Measurements from ENCODE around the gene PRPF6.
A peak's percentile ranks its signal among the peaks of the same experiment; 100 is the strongest.
"Not testable (repeated sequence)": the region's sequence is repeated elsewhere in the genome, so short reads cannot be mapped to it uniquely, and the experiment has no call there.

PRPF6 gene

DNA sequence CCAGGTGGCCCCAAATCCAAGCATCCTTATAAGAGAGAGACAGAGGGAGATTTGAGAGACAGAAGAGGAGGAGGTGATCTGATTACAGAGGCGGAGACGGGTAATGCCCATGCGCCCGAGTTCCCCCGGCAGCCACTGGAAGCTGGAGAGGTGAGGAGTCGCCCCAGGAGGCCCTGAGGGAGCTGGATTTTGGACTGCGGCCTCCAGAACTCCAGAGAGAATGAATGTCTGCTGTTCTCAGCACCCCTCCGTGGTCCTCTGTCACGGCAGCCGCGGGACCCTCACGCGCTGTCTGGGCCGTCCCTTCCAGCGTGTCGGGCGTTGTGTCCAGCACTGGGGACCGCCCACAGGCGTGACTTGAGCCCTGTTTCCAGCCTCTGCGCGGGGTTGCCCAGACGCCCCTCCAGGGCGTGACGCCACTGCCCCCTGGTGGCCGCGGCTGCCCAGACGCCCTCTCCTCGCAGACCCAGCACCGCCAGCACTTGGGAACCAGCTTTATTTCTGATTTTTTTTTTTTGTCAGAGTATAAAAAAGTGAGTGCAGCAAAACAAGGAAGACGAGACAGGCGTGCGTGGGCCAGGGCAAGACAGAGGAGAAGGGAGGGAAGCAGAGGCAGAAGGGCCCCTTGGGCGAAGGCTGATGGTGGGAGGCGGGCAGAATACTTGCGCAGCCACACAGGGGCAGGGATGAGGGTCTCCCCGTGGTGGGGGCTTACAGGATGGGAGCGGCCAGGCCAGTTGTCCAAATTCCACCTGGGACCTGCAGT is 7.1 kb upstream of the PRPF6 start:
- DNase-seq, result no peak

DNA sequence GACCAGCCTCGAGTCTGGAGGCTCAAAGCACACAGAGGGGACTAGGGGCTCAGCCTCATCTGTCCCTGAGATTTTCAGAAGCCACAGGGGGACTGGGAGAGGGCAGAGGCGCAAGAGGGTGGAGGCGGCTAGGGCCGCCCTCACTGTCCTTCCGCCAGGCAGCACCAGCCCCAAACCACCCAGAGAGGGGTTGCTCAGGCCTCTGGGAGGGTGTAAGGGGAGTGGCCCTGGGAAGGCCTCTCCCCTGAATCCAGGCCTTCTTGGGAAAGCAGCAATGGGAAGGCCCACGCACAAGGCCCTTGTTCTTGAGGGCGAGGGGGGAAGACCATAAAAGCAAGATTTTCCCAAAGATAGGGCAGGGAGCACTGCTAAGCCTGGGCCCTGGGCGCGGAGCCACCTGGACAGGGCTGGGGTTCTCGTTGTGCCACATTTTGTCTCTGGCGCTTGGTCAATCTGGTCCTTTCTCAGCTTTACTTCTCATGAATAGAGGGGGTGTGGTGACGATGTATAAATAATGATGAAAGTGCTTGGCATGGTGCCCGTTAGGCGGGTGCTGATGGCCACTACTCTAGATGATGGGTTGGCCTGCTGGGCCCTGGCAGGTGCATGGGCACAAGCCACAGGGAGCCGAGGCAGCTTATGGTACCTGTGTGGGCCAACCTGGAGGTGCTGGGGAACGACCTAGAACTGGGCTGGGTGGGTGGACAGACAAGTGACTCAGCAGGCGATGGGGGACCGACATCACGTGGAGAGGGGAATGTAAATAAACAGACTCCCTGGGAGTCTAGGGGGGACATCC is 6.3 kb upstream of the PRPF6 start:
- no peak for DNase-seq

- DNase-seq, result not testable (repeated sequence)
Measured at GRCh38 chr20:63976511-63976910, 4.4 kb upstream of the PRPF6 start.

- DNase-seq, result no peak
Measured at GRCh38 chr20:63976980-63977738, 3.8 kb upstream of the PRPF6 start.

GRCh38 chr20:63977739-63978276 is 3.1 kb upstream of the PRPF6 start:
- no peak for DNase-seq

DNA sequence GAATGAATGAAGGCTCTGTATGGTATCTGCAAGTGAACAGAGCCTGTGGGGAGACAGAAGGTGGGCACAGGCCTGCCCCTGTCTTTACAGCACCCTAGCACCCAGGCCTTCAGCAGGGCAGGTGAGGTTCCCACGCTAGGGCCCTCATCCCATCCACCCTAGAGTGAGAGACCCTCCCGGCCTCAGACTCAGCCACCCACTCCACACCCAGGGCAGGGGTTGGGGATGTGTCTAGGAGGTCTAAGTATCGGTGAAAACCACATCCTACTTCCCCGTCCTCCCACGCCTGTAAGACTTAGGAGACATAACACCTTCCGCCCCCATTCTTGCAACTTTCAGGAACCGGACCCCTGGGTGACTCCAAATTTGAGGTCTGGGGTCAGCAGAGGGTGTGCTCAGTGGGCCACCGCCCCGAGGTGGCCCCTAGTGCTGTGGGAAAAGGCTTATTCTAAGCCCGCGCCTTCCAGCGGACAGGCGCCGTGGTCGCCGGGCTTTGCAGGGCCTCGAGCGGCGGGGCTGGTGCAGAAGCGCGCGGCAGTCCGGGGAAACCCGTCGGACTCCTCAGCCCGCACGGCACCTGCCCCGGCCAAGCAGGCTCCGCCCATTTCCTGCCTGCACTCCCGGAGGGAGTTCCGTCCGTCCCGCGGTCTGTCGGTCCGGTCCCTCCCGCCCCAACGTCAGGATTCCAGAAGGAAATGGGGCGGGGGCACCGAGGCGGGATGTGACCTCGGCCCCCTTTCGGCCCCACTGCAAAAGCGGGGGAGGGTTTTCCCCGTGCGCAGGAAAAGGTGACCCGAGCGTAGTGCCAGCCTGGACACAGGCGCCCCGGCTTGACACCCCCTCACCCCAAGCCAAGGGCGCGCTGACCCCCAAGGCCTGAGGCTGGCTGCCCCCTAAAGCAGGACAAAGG is 2.4 kb upstream of the PRPF6 start:
- no peak for DNase-seq

GRCh38 chr20:63979229-63979556 is 1.7 kb upstream of the PRPF6 start:
- DNase-seq, result no peak

GRCh38 chr20:63979557-63980316 is 1.2 kb upstream of the PRPF6 start, which contains the start of gene SAMD10:
Gene SAMD10 (minus strand): TSS chr20:63979642. CDS start chr20:63979467, 175 bp downstream.
- DNase-seq, result peak; percentile 76

DNA sequence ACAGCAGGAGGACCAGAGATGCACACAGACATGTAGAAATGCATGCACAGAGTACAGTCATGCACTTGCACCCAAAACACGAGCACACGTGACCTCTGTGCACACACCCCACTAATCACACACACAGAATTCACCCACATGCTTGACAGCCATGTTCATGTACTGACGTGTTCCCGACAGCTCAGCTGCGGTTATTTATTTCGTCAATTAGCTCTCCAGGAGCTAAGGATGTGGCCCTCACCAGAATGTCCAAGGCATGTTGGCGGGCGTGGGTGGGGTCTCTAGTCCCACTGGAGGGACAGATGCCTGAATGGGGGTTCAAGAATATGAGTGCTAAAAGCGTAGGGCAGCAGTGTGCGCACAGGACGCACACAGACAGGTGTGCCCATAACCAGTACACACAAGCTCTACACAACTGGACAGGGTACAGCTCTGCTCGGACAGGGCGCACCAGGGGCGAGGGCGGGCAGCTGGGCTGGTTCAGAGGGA is 571 bp upstream of the PRPF6 start:
- peak; percentile 12 for DNase-seq

GRCh38 chr20:63982937-63983336 is 2.0 kb downstream of the PRPF6 start:
- no peak for DNase-seq

GRCh38 chr20:64000906-64001305 is 20.0 kb downstream of the PRPF6 start:
- DNase-seq, result no peak

DNA sequence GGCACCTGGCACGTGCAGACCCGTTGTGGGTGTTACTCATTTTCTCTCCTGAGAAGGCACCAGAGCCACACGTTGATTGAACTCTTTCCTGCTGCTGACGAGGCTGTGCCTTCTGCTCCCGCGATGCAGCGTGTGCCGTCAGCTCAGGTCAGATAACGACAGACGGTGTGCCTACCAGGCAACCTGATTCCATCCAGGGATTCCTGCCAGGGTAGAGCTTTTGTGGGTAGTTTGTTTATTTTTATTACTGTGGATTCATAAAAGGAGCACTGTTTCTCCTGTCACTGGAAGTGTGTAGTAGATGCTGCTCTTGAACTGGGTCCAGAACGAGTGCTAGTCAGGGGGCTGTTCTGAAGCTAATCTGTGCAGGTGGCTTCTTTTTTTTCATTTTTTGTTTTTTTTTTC is 20.7 kb downstream of the PRPF6 start:
- peak; percentile 87 for DNase-seq

DNA sequence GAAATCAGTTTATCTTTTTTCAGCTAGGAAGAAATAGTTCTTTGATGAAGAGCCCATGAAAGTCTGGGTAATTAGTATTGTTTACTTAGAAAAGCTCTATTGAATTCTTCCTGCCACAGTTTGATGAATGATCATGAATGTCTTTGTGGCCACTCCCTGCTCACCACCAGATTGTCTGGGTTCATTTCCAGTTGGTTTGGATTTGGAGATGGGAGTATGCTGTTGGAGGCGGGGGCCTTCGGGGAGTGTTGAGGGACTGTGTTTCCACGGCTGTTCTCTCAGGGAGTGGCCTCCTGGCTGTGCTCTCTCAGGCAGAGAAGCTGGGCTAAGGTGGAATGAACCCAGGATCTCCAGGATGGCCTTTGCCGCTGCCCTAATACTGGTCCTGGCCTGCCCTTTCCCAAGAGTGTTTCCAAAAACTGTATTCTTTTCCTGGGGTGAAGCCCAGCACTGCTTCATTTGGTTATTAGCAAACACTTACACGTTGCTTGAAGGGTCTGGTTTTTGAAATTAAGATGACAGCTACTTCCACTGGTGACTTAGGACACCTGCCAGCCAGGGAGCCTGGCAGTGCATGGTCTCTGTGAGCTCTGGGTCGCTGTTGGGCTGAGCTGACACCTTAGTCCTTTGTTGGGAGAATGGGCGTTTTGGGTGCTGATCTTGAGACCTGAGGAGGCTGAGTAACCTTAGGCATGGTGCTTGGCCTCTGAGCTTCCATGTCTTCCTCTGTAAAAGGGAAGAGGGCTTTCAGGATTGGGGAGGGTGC is 23.2 kb downstream of the PRPF6 start:
- no peak for DNase-seq

- no peak for DNase-seq
Measured at GRCh38 chr20:64005394-64005793, 24.5 kb downstream of the PRPF6 start.

- no peak for DNase-seq
Measured at GRCh38 chr20:64006490-64006889, 25.6 kb downstream of the PRPF6 start.

DNA sequence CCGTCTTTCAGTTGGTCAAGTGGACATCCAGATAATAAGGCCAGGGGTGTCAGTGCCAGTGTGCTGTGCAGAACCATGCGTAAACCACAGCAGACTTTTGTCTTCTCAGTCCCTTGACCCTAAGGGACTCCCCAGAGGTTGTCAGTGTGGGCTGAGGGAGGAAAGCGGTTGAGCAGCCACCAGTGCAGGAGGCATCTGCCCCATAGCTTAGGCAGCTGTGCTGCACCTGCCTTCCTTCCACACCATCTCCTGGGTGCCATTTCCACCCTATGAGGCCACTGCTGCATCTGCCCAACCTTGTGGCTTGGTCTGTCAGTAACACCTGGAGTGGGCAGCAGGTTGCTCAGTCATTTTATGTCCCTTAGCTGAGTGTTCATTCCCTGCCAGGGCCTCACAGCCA is 26.0 kb downstream of the PRPF6 start:
- no peak for DNase-seq

DNA sequence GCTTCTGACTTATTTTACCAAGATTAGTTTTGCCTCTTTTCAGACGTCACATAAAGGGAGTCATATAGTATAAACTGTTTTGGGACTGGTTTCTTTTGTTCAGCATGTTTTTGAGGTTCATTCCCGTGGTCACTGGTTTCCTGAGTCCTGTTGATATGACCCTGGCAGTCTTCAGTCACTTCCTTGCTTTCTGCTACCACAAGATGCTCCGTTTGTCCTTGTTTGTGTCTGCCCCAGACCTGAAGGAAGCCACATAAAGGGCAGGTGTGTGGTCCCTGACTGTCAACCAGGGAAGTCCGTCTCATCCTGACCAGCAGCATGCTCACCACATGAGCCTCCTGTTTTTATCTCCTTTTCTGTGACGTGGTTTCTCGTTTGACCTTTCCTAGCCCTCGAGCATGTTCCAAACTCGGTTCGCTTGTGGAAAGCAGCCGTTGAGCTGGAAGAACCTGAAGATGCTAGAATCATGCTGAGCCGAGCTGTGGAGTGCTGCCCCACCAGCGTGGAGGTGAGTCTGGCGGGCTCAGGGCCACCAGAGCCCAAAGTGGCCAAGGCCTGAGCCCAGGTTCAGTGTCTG is 29.0 kb downstream of the PRPF6 start:
- DNase-seq, result no peak

- no peak for DNase-seq
Measured at GRCh38 chr20:64010711-64011237, 29.8 kb downstream of the PRPF6 start.

DNA sequence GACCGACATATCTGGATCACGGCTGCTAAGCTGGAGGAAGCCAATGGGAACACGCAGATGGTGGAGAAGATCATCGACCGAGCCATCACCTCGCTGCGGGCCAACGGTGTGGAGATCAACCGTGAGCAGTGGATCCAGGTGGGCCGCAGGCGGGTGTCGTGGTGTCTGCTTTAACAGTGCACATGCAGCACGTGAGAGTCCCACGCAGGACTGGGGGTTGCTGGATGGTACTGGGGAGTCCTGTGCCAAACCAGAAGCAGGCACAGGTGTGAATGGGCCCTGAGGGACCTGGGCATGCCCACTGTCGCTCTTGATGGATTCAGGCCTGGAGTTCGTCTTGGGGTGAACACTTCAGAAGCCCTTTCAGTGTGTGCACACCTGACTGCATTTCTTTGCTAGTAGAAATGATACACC is 30.4 kb downstream of the PRPF6 start:
- DNase-seq, result no peak

All from NCI-H1694 (cell line).